Neutrophil (primary cell): ENCODE measurements around the gene RIN3.

Source experiments
- H3K27ac ChIP-seq: fragments of 200-600 bp; sonication (generic); 2 replicates; pipeline ENCODE4 v1.5.1; 2016; ENCODE audit warnings: mild to moderate bottlenecking, moderate library complexity
- H3K27me3 ChIP-seq: fragments of 200-600 bp; sonication (generic); 2 replicates; pipeline ENCODE4 v1.6.0; 2016; ENCODE audit warnings: mild to moderate bottlenecking
- H3K36me3 ChIP-seq: fragments of 200-600 bp; sonication (generic); 2 replicates; pipeline ENCODE4 v1.5.1; 2017
- H3K4me1 ChIP-seq, 2 experiments: fragments of 200-600 bp in 1 of 2; sonication (generic) in 1 of 2; 1 replicate in 1 of 2; 2 replicates in 1 of 2; pipeline versions ENCODE4 v1.5.1 to v1.6.1; 2013 to 2016; ENCODE audit warnings: low read depth in 1 of 2, low read length in 1 of 2, mild to moderate bottlenecking in 1 of 2, moderate library complexity in 1 of 2; ENCODE audit not compliant: control insufficient read depth in 1 of 2, insufficient read depth in 1 of 2
- H3K4me3 ChIP-seq, 2 experiments: fragments of 200-600 bp in 1 of 2; sonication (generic) in 1 of 2; 1 replicate in 1 of 2; 2 replicates in 1 of 2; pipeline ENCODE4 v1.5.1; 2013 to 2016; ENCODE audit warnings: low read depth in 1 of 2, low read length in 1 of 2, mild to moderate bottlenecking in 1 of 2, moderate library complexity in 1 of 2
- H3K9me3 ChIP-seq: fragments of 200-600 bp; sonication (generic); 2 replicates; pipeline ENCODE4 v1.5.1; 2016
- TF ChIP-seq, protein P1 (sequence below): fragments of 200-600 bp; sonication (generic); IDR thresholded peaks from 2 replicates; pipeline ENCODE4 v1.5.1; 2016; ENCODE audit warnings: antibody characterized with exemption

Gene RIN3

DNA sequence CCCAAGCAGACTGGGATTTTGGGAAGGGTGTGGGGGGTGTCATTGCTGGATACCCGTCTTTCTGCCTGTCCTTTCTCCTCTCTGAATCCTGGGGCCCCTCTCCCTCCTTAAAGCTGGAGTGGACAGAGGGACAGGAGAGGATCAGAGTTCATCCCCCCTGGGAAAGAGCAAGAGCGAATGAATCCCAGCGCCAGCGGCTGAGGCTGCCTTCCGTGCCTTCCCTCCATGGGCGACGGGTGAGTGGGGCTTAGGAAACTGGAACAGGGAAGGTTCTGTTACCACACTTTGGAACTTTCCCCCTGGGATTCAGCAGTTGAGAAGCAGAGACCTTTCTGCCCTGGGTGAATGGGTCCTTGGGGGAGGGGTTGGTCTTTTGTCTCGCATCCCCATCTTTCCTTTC is 16.2 kb upstream of the RIN3 start:
- peaks cover 46 to 48% of the 10 kb centered on the region in 2 experiments for H3K4me1 ChIP-seq
- no peak overlapping the region for H3K27ac ChIP-seq
- no peaks in the 10 kb centered on the region for H3K27me3 ChIP-seq
- TF ChIP-seq, protein P1, sequence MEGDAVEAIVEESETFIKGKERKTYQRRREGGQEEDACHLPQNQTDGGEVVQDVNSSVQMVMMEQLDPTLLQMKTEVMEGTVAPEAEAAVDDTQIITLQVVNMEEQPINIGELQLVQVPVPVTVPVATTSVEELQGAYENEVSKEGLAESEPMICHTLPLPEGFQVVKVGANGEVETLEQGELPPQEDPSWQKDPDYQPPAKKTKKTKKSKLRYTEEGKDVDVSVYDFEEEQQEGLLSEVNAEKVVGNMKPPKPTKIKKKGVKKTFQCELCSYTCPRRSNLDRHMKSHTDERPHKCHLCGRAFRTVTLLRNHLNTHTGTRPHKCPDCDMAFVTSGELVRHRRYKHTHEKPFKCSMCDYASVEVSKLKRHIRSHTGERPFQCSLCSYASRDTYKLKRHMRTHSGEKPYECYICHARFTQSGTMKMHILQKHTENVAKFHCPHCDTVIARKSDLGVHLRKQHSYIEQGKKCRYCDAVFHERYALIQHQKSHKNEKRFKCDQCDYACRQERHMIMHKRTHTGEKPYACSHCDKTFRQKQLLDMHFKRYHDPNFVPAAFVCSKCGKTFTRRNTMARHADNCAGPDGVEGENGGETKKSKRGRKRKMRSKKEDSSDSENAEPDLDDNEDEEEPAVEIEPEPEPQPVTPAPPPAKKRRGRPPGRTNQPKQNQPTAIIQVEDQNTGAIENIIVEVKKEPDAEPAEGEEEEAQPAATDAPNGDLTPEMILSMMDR: no peak
- H3K9me3 ChIP-seq: no peaks in the 10 kb centered on the region
- no peak overlapping the region for H3K4me3 ChIP-seq
- H3K36me3 ChIP-seq: no peaks in the 10 kb centered on the region

DNA sequence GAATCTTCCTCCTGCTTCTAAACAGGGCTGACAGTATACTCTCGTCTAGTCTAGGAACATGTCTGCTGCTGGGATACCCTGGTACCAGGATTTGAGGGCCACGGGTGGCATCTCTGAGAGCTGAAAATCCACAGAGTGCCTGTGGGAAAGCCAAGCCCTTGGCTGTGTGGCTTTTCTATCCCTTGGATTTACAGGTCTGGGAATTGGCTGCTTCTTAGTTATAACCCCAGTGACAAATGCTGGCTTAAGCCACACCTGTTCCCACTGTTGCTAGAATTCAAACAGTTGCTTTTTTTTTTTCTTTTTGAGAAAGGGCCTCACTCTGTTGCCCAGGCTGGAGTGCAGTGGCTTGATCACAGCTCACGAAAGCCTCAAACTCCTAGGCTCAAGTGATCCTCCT is 14.3 kb upstream of the RIN3 start:
- H3K9me3 ChIP-seq: no peaks in the 10 kb centered on the region
- TF ChIP-seq, protein P1: no peak
- no peak overlapping the region for H3K4me3 ChIP-seq
- no peaks in the 10 kb centered on the region for H3K27me3 ChIP-seq
- no peak overlapping the region for H3K27ac ChIP-seq
- peaks cover 27 to 29% of the 10 kb centered on the region in 2 experiments for H3K4me1 ChIP-seq
- H3K36me3 ChIP-seq: no peaks in the 10 kb centered on the region

DNA sequence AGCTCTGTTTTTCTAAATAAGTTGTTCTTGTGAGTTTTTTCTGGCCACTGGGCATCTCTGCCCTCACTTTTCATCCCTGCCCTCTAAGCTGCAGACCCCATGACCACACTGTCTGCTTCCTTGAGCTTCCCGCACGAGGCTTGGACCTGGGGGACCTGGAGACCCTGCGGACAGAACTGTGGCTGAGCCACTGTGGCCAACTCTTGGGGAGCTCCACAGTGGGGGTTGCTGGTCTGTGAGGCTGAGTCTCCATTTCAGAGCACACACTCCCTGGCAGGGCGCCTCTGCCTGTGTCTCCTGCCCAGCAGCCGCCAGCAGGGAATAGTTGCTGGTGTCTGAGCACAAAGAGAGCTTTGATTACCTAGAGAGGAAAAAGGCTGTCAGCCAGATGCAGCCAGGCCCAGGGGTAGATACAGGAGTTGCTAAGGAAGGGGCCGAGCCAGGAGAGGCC is 13.1 kb upstream of the RIN3 start:
- Histone ChIP-seq H3K27me3 (no peaks in the 10 kb centered on the region), H3K4me3 (no peak overlapping the region), H3K27ac (no peak overlapping the region), H3K4me1 (peaks cover 14 to 16% of the 10 kb centered on the region in 2 experiments), H3K9me3 (no peaks in the 10 kb centered on the region), H3K36me3 (no peaks in the 10 kb centered on the region)
- TF ChIP-seq, protein P1: no peak

DNA sequence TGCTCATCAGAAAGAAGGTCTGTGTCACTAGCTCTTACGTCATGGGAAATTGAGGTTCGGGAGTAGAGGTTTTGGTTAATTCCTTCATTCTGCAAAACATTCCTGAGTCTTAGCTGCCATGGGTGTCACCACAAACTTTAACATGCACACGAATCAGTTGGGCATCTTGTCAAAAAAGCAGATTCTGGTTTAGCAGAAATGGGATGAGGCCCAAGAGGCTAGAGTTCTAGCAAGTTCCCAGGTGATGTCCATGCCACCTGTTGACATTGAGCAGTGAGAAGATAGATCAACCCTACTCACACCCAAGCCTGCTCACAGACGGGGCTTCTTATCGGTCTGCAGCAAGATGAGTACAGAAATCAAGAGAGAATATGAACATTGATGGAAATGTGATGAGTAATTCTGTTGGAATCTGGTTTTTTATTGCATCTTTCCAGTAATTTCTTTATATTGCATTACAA is 11.7 kb upstream of the RIN3 start:
- TF ChIP-seq, protein P1: no peak
- H3K4me3 ChIP-seq: no peak overlapping the region
- H3K36me3 ChIP-seq: no peaks in the 10 kb centered on the region
- peaks cover 8 to 9% of the 10 kb centered on the region in 2 experiments for H3K4me1 ChIP-seq
- no peak overlapping the region for H3K27ac ChIP-seq
- H3K27me3 ChIP-seq: no peaks in the 10 kb centered on the region
- no peaks in the 10 kb centered on the region for H3K9me3 ChIP-seq

GRCh38 chr14:92502541-92503286 is 10.9 kb upstream of the RIN3 start:
- H3K9me3 ChIP-seq: no peaks in the 10 kb centered on the region
- H3K27ac ChIP-seq: no peak overlapping the region
- H3K4me1 ChIP-seq: peaks cover 16 to 17% of the 10 kb centered on the region in 2 experiments
- no peak overlapping the region for H3K4me3 ChIP-seq
- H3K27me3 ChIP-seq: no peaks in the 10 kb centered on the region
- TF ChIP-seq, protein P1: no peak
- no peaks in the 10 kb centered on the region for H3K36me3 ChIP-seq
